GM08714 (cell line): Measurements from ENCODE around the gene BTG2.
"Not testable (repeated sequence)": the region's sequence is repeated elsewhere in the genome, so short reads cannot be mapped to it uniquely, and the experiment has no call there.

Experiments
- H3K4me3 ChIP-seq: fragments of 200-500 bp; sonication (Bioruptor generic); 2 replicates; pipeline ENCODE4 v1.5.1; 2014; ENCODE audit warnings: mild to moderate bottlenecking, low read length, inconsistent platforms
- ZNF274 ChIP-seq: IDR thresholded peaks from 2 replicates; pipeline ENCODE4 v1.6.1; 2012; ENCODE audit warnings: mild to moderate bottlenecking, low read depth, low read length

Gene BTG2, protein sequence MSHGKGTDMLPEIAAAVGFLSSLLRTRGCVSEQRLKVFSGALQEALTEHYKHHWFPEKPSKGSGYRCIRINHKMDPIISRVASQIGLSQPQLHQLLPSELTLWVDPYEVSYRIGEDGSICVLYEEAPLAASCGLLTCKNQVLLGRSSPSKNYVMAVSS

DNA sequence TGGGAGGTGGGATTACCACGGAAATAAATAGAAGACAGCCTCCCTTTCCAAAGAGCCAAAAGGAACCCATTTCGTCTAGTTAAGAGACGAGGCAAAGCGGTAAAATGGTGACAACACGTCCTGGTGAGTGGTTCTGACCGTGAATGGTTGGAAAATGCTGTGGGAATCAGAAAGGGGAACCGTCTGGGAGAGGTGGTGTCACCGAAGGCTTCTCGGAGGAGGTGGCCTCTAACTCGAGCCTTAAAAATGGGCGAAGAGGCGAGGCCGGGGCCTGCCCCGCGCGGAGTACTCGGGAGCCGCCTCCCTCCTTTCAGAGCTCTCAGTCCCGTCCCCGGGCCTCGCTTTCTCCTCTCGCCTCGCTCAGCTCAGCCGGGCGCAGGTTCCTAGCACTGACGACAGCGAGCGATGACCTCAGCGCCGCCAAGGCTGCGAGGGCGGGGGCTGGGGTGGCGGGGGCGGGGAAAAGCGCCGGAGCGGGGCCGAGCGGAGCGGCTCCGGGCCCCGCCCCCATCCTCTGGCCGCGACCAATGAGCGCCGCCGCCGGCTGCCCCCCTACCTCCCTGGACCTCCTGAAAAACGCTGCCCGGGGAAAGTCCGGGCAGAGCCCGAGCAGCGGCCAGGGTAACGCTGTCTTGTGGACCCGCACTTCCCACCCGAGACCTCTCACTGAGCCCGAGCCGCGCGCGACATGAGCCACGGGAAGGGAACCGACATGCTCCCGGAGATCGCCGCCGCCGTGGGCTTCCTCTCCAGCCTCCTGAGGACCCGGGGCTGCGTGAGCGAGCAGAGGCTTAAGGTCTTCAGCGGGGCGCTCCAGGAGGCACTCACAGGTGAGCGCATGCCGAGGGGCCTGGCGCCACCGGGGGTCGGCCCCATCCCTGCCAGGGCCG lies at the start of gene BTG2:
BTG2 (plus strand) TSS at position 601 of the 890 bp plus-strand sequence; CDS start at position 689, 88 bp downstream.
- TF ChIP-seq ZNF274 = no peak
- H3K4me3 ChIP-seq = peak within 1 kb of the TSS; percentile 87

DNA sequence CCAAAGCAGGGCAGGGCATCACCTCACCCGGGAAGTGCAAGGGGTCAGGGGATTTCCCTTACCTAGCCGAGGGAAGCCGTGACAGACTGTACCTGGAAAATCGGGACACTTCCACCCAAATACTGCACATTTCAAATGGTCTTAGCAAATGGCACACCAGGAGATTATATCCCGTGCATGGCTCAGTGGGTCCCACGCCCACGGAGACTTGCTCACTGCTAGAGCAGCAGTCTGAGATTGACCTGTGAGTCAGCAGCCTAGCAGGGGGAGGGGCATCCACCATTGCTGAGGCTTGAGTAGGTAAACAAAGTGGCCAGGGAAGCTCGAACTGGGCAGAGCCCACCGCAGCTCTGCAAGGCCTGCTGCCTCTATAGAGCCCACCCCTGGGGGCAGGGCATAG lies 48.7 kb upstream of the BTG2 start:
- not testable (repeated sequence) for H3K4me3 ChIP-seq

GRCh38 chr1:203263496-203263895 lies 41.8 kb upstream of the BTG2 start:
- no peak for TF ChIP-seq ZNF274
- H3K4me3 ChIP-seq = no peak overlapping the region

GRCh38 chr1:203264052-203264501 lies 41.2 kb upstream of the BTG2 start:
- H3K4me3 ChIP-seq = no peak overlapping the region
- no peak for TF ChIP-seq ZNF274

- H3K4me3 ChIP-seq = no peak overlapping the region
- TF ChIP-seq ZNF274 = no peak
These were observed 39.8 kb upstream of the BTG2 start for GRCh38 chr1:203265541-203265940.

DNA sequence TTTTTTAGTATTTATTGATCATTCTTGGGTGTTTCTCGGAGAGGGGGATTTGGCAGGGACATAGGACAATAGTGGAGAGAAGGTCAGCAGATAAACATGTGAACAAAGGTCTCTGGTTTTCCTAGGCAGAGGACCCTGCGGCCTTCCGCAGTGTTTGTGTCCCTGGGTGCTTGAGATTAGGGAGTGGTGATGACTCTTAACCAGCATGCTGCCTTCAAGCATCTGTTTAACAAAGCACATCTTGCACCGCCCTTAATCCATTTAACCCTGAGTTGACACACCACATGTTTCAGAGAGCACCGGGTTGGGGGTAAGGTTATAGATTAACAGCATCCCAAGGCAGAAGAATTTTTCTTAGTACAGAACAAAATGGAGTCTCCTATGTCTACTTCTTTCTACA lies 39.2 kb upstream of the BTG2 start:
- H3K4me3 ChIP-seq = not testable (repeated sequence)

DNA sequence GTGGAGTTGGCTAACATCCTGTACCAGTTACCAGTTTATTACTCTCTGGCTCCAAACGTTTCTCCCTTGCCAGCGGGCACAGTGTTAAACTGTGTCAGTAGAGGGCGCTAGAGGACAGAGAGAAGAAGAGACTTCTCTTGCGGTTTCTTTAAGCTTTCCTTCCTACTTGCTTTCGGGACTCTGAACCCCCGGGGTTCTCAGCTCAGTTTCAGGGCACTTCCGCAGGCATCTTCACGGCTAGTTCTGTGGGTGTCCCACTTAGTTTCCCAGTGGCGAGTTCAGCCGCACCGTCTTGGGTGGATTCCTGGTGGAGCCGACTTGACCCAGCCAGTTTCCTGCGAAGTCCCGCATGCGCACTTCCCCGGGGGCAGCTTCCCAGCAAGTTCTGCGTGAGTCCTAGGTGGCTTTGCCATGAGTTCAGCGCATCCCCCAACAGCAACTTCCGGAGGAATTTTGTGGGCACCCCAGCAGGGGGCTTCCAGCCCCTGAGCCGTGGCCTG lies 37.9 kb upstream of the BTG2 start:
- H3K4me3 ChIP-seq = peak overlapping the region; percentile 67; the same call in 1 of the 2 replicates
- no peak for TF ChIP-seq ZNF274

GRCh38 chr1:203267912-203268311 lies 37.4 kb upstream of the BTG2 start:
- peak overlapping the region; percentile 67; the same call in 1 of the 2 replicates for H3K4me3 ChIP-seq

DNA sequence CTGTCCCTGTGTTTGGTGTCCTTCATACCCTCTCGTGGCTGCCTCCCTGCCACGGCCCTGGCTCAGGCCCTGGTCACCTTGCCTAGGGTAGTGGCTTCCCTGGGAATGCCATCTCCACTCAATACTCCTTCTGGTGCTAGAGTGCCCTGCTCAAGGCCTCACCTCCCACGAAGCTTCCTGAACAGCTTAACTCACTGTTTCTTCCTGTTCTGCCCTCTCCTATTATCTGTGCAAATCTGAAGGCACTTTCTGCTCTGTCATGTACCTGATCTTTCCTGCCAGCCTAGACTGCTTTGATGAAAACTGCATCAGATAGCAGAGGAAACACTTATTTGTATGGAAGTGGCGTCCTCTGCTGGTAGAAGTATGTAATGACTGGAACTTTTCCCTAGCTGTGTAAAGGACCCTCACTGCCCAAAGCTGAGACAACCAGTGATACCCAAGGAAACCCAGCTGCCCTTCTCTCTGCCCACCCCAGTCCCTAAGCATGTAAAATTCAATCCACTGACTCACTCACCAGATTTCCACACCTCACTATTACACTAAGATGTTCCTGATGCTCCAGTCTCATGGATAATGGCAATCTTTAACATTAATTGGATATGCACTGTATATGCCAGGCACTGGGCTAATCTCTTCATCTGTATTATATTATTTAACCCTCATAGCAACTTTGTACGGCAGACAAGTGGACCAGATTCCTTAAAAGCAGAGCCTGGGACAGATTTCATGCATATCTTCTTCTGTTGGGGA lies 36.2 kb upstream of the BTG2 start:
- no peak for TF ChIP-seq ZNF274
- H3K4me3 ChIP-seq = no peak overlapping the region

More at GRCh38 chr1:203267912-203268311, 37.4 kb upstream of the BTG2 start:
- TF ChIP-seq ZNF274 = no peak

- TF ChIP-seq ZNF274 = no peak
- no peak overlapping the region for H3K4me3 ChIP-seq
These were observed 35.7 kb upstream of the BTG2 start for GRCh38 chr1:203269654-203270020.

DNA sequence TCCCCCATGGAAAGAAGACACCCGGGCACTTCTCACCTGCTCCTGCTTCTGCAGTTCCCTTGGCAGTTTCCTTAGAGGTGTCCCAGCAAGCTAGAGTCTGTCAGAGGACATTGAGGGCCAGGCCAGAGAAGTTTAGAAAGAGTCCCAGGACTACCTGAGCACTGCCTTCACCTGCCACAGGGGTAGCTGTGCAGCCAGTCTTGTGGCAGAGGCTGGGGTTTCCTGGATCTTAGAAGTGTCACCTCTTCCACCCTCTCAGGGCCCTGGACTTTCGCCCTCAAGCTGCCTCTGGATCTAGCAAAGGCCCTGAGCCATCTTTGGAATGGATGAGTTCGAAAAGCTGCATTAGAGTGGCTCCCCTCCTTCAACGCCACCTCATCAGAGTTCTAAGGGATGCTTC lies 34.9 kb upstream of the BTG2 start:
- H3K4me3 ChIP-seq = no peak overlapping the region
- TF ChIP-seq ZNF274 = no peak

DNA sequence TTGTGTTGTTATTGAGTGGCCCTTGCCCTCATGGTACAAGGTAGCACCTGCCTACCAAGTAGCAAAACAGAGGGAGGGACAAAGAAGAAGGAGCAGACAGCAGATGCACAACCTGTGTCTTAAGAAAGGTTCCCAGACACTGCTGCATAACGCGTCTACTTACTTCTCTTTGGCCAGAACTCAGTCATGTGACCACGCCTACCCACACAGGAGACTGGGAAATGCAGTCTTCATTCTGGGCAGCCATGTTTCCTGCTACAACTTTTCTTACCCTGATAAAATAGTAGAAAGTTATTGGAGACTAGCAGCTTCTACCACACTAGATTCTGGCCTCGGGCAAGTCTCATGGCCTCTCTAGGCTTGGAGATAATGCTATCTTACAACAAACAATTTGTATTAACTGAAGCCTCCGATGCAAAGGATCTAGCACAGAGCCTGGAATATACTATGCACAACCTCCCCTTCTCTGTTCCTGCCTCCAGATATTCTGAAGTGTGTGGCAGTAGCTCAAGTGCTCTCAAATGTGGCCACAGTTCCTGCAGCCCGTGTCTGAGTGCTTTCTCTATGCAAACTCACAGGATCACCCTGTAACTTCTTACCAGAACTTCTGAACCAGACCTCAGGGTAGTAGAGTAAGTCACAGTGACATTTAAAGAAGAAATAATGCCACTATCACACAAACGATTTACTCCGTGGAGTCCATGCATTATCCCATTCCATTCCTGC lies 34.1 kb upstream of the BTG2 start:
- H3K4me3 ChIP-seq = no peak overlapping the region
- TF ChIP-seq ZNF274 = no peak

DNA sequence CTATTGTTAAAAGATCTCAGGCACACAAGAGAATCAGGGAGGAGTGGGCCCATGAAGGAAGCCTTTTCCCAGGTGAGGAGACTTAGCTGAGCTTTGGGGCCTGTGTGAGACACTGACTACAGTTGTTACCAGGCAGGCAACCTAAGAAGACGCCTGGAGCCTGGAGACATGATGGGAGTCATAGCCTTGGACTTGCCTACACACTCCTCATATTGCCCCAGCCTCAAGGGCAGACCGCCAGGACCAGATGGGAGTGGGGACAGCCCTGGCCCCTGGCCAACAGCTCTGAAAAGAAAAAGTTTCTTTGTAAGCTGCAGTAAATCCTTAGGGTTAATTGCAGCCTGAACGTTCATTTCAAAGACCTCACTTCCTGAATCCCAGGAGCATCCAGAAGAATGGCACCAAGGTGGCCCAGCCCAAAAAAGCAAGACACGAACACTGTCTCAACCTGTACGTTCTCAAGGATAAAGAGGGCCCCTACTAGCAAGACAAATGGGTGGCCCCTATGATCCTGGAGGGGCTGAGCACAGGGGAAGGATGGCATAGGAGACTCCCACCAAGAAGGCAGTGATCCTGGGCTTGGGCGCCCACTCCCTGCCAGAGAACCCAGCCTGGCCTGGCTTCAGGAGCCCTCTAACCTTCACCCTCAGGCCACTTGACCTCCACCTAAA lies 33.2 kb upstream of the BTG2 start:
- H3K4me3 ChIP-seq = no peak overlapping the region
- no peak for TF ChIP-seq ZNF274
